Measurements from ENCODE around the gene BMP2. TPM values are rescaled to one million over a fixed set of nuclear protein-coding genes. Genes with fewer than 3 reads are reported as not detected.

BMP2 gene
- total and polyA plus RNA-seq, 3 donors from 2014 or later, result 1.7 to 3.8 (median 1.8) TPM

DNA sequence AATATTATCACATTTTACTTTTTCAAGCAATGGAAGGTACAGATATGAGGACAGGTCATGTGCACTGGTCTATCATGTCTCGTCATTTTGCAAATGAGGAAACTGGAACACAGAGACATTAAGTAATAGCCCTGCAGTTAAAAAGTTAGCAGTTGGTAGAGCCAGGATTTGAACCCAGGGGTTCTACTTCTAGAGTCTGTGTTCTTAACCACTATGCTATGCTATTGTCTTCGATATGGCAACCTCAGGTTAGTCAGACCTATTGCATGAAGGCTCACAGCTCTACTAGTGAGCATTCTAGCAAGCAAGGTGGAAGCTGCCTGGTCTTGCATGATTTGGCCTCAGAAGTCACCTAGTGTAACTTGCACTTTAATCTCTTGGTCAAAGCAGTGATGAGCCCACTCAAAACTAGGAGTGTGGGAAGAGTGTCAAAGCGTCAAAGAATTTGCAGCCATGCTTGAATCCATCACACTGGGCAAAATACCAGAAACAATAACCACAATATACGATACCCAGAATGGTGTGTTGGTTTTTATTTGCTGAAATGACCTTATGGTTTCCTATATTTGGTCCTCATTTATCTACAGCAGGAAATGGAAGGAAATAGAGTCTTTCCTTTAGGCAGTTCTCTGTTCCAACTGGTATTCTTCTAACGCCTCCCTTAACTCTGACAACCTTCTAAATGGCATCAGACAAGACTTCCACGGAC is 20.4 kb upstream of the BMP2 start:
- Histone ChIP-seq H3K4me1 (no peaks in the 10 kb centered on the region), H3K36me3 (ENCODE audit: low read depth, missing control alignments) (no peaks in the 10 kb centered on the region), H3K27ac (no peak overlapping the region), H3K4me3 (no peak overlapping the region), H3K9me3 (no peaks in the 10 kb centered on the region), H3K27me3 (no peaks in the 10 kb centered on the region)
- intact Hi-C loops (cut with DNase I; ENCODE audit: low total_unique reads), result no loop called here
- no peak for DNase-seq
- TF ChIP-seq CTCF (IDR thresholded peaks at IDR 0.05) (no peak), POLR2A (IDR thresholded peaks at IDR 0.05) (no peak)
- 82 to 88% methylated on average over 6 of the region's 6 CpGs for WGBS, 2 donors

GRCh38 chr20:6750438-6750837 is 17.0 kb upstream of the BMP2 start:
- H3K36me3 ChIP-seq (ENCODE audit: low read depth, missing control alignments), result no peaks in the 10 kb centered on the region
- intact Hi-C loops (cut with DNase I; ENCODE audit: low total_unique reads), result no loop called here
- no peak overlapping the region for H3K4me3 ChIP-seq
- TF ChIP-seq POLR2A (IDR thresholded peaks at IDR 0.05) (no peak), CTCF (IDR thresholded peaks at IDR 0.05) (no peak)
- no peak for DNase-seq
- H3K27ac ChIP-seq, result no peak overlapping the region
- no peaks in the 10 kb centered on the region for H3K9me3 ChIP-seq
- no peaks in the 10 kb centered on the region for H3K4me1 ChIP-seq
- H3K27me3 ChIP-seq, result no peaks in the 10 kb centered on the region

GRCh38 chr20:6756693-6757595 is 10.5 kb upstream of the BMP2 start:
- DNase-seq, result no peak
- TF ChIP-seq POLR2A (IDR thresholded peaks at IDR 0.05) (no peak), CTCF (IDR thresholded peaks at IDR 0.05) (no peak)

GRCh38 chr20:6764619-6765018 is 2.9 kb upstream of the BMP2 start:
- Histone ChIP-seq H3K9me3 (no peaks in the 10 kb centered on the region), H3K27ac (no peak overlapping the region), H3K36me3 (ENCODE audit: low read depth, missing control alignments) (no peaks in the 10 kb centered on the region), H3K27me3 (no peaks in the 10 kb centered on the region), H3K4me3 (no peak overlapping the region), H3K4me1 (no peaks in the 10 kb centered on the region)
- no peak for TF ChIP-seq POLR2A (IDR thresholded peaks at IDR 0.05)
- TF ChIP-seq CTCF (IDR thresholded peaks at IDR 0.05), result no peak
- 94 to 98% methylated on average over 2 of the region's 2 CpGs for WGBS, 2 donors
- no peak for DNase-seq
- intact Hi-C loops (cut with DNase I; ENCODE audit: low total_unique reads), result no loop called here

More at GRCh38 chr20:6756693-6757595, 10.5 kb upstream of the BMP2 start:
- intact Hi-C loops (cut with DNase I; ENCODE audit: low total_unique reads), result no loop called here
- H3K27me3 ChIP-seq, result no peaks in the 10 kb centered on the region
- H3K4me1 ChIP-seq, result no peaks in the 10 kb centered on the region
- H3K36me3 ChIP-seq (ENCODE audit: low read depth, missing control alignments), result no peaks in the 10 kb centered on the region
- H3K4me3 ChIP-seq, result no peak overlapping the region
- 83 to 85% methylated on average over 4 of the region's 4 CpGs for WGBS, 2 donors
- no peak overlapping the region for H3K27ac ChIP-seq
- no peaks in the 10 kb centered on the region for H3K9me3 ChIP-seq

Data from testis (tissue), 3 donors.